Type B pancreatic cell (in vitro differentiated cells): ENCODE results near the gene TXNDC17. TPM values are rescaled to one million over a fixed set of nuclear protein-coding genes. Genes with fewer than 3 reads are reported as not detected.

Source experiments
- DNase-seq: peaks from one replicate; pipeline ENCODE4 v3.0.0; 2021; ENCODE audit warnings: mixed read lengths; ENCODE audit not compliant: unreplicated experiment; ENCODE audit errors: extremely low spot score
- H3K27ac Mint-ChIP-seq: 2 replicates; pipeline ENCODE4 v1.8.0; 2021; ENCODE audit warnings: mild to moderate bottlenecking, mixed read lengths
- H3K27me3 Mint-ChIP-seq: 2 replicates; pipeline ENCODE4 v1.8.0; 2021; ENCODE audit warnings: mixed read lengths
- H3K36me3 Mint-ChIP-seq: 2 replicates; pipeline ENCODE4 v1.8.0; 2021; ENCODE audit warnings: mixed read lengths
- H3K4me1 Mint-ChIP-seq: one replicate; pipeline ENCODE4 v1.8.0; 2021; ENCODE audit warnings: mixed read lengths; ENCODE audit not compliant: unreplicated experiment
- H3K4me3 Mint-ChIP-seq: 2 replicates; pipeline ENCODE4 v1.8.0; 2021; ENCODE audit warnings: mild to moderate bottlenecking, mixed read lengths
- H3K9me3 Mint-ChIP-seq: 2 replicates; pipeline ENCODE4 v1.8.0; 2021; ENCODE audit warnings: mixed read lengths
- CTCF ChIP-seq: fragments of 200-600 bp; sonication (generic); conservative IDR thresholded peaks from 2 replicates; pipeline ENCODE4 v1.5.0; 2021; ENCODE audit warnings: antibody characterized with exemption, mild to moderate bottlenecking
- total RNA-seq: library from RNA; stranded (reverse); gene quantifications from 2 replicates; pipeline ENCODE4 v1.2.1, GENCODE V29; 2021; ENCODE audit warnings: low replicate concordance

Gene TXNDC17
- total RNA-seq, 1 donor from 2014 or later, result 83.2 TPM

- no peak overlapping the region for H3K27ac Mint-ChIP-seq
- no peaks in the 10 kb centered on the region for H3K4me1 Mint-ChIP-seq
- no peak for DNase-seq
- H3K36me3 Mint-ChIP-seq, result no peaks in the 10 kb centered on the region
- no peak for TF ChIP-seq CTCF
- no peaks in the 10 kb centered on the region for H3K9me3 Mint-ChIP-seq
- peaks cover 23% of the 10 kb centered on the region for H3K27me3 Mint-ChIP-seq
- no peak overlapping the region for H3K4me3 Mint-ChIP-seq
These were observed 43.0 kb downstream of the TXNDC17 start for GRCh38 chr17:6683730-6684459.

- no peak for TF ChIP-seq CTCF
- H3K9me3 Mint-ChIP-seq, result no peaks in the 10 kb centered on the region
- peaks cover 21% of the 10 kb centered on the region for H3K27me3 Mint-ChIP-seq
- no peak for DNase-seq
- H3K27ac Mint-ChIP-seq, result no peak overlapping the region
- H3K4me1 Mint-ChIP-seq, result no peaks in the 10 kb centered on the region
- H3K4me3 Mint-ChIP-seq, result no peak overlapping the region
- H3K36me3 Mint-ChIP-seq, result no peaks in the 10 kb centered on the region
These were observed 43.6 kb downstream of the TXNDC17 start for GRCh38 chr17:6684460-6684783.

- Mint-ChIP-seq H3K4me1 (no peaks in the 10 kb centered on the region), H3K4me3 (no peak overlapping the region), H3K27me3 (peaks cover 26% of the 10 kb centered on the region), H3K36me3 (no peaks in the 10 kb centered on the region), H3K9me3 (no peaks in the 10 kb centered on the region), H3K27ac (no peak overlapping the region)
- no peak for TF ChIP-seq CTCF
- no peak for DNase-seq
These were observed 44.3 kb downstream of the TXNDC17 start for GRCh38 chr17:6684881-6685767.

DNA sequence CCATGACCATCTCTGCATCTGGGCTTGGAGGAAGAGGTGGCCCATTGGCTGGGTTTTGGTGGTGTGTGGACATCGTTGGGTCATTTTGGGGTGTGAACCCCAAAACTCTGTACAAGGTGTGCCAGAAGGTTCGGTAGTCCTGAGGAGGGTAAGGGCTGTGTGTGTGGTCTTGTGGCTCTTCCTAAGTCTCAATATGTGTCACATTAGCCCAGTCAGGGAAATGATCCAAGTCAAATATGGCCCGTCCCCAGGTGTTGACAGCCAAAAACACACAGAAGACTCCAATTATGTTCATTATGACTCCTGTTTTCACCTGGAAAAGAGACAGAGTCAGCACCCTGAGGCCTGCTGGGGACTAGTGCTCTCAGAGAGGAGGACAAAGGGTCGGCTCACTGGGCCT is 45.2 kb downstream of the TXNDC17 start:
- DNase-seq, result no peak
- H3K27ac Mint-ChIP-seq, result no peak overlapping the region
- H3K9me3 Mint-ChIP-seq, result no peaks in the 10 kb centered on the region
- H3K36me3 Mint-ChIP-seq, result no peaks in the 10 kb centered on the region
- H3K4me1 Mint-ChIP-seq, result no peaks in the 10 kb centered on the region
- no peak for TF ChIP-seq CTCF
- H3K4me3 Mint-ChIP-seq, result no peak overlapping the region
- peaks cover 26% of the 10 kb centered on the region for H3K27me3 Mint-ChIP-seq

- Mint-ChIP-seq H3K27ac (no peak overlapping the region), H3K4me1 (no peaks in the 10 kb centered on the region), H3K9me3 (no peaks in the 10 kb centered on the region), H3K27me3 (peaks cover 47% of the 10 kb centered on the region), H3K36me3 (no peaks in the 10 kb centered on the region), H3K4me3 (no peak overlapping the region)
- no peak for DNase-seq
- TF ChIP-seq CTCF, result no peak
These were observed 48.1 kb downstream of the TXNDC17 start for GRCh38 chr17:6688944-6689343.
